ENCODE results near the gene WIPF2. TPM values are rescaled to one million over a fixed set of nuclear protein-coding genes. Genes with fewer than 3 reads are reported as not detected.

Gene WIPF2
- total RNA-seq, 1 experiment from 2014 or later: 30.4 TPM

DNA sequence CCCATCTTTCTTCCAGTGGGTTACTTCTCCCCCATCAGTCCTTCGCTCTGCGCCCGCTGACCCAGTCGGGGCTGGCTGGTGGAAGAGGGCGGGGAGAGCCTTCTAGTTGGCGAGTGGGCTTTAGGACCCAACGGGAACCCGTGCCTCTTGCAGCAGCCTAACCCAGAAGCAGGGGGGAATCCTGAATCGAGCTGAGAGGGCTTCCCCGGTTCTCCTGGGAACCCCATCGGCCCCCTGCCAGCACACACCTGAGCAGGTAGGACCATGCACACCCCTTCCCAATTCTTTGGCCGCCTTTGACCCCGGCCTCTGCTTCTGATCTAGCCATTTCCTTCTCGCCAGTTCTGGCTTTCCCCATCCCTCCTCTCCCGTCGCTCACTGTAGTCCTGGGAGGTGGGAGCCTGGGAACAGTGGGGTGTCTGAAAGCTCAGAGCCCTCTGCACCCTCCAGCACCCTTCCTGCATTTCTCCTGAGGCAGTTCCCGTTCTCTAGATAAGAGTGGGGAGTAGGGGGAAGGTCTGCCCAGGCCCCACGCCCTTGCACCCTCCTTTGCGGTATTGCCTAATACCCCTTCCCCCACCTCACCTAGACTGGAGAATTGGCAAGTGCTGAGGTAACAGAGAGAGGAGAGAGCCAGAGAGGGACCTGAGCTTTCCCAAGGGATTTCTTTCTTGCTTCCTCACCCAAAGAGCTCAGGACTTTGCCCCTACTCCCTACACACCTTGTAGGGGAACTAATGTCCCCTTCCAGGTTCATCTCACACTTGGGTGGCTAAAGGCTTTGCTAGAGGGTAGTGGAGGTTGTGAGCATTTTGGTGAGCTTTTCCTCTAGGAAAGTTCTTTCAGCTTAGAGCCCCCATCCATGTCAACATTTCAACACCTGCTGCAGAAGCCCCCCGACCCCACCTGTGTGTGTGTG lies 90.2 kb downstream of the WIPF2 start, which contains the start of gene RARA:
Gene RARA, plus strand, starts transcription at position 150 of the 918 bp plus-strand sequence. CDS start 22,039 bp downstream, outside the sequence.
- Histone ChIP-seq H3K36me3 (ENCODE audit: control insufficient read depth in 1 of 2, insufficient read depth in 2 of 2, low read length in 2 of 2) (peaks cover 0 to 4% of the 10 kb centered on the region in 2 experiments; a peak in 1 of 4 replicates), H4K20me1 (ENCODE audit: insufficient read depth) (no peaks in the 10 kb centered on the region), H3K4me2 (ENCODE audit: low read length) (peak within 1 kb of the TSS; percentile 8), H3K27ac (ENCODE audit: low read depth, low read length) (peak within 1 kb of the TSS; percentile 20; the same call in 1 of the 2 replicates), H3K27me3 (ENCODE audit: insufficient read depth, low read length) (no peaks in the 10 kb centered on the region), H3K9me3 (ENCODE audit: control insufficient read depth in 1 of 2, insufficient read depth in 1 of 2, low read depth in 1 of 2, low read length in 2 of 2) (no peaks in the 10 kb centered on the region), H2AFZ (ENCODE audit: low read depth, low read length, poor library complexity, severe bottlenecking) (no peak within 1 kb of the TSS), H3K9ac (ENCODE audit: low read length) (no peak within 1 kb of the TSS), H3K79me2 (ENCODE audit: insufficient read depth, low read length) (peaks cover under 1% of the 10 kb centered on the region; the same call in 1 of the 2 replicates), H3K9me2 (ENCODE audit: insufficient read depth) (no peaks in the 10 kb centered on the region), H3K4me1 (ENCODE audit: control insufficient read depth in 1 of 2, insufficient read depth in 2 of 2, low read length in 2 of 2) (peaks cover 67 to 80% of the 10 kb centered on the region in 2 experiments), H3K4me3 (replicated peaks in 1 of 2; ENCODE audit: low read depth in 1 of 2, low read length in 2 of 2) (no peak within 1 kb of the TSS)
- CTCF ChIA-PET: interaction anchor here (3.0 to 10.5 kb wide), 2 partner anchors 8 to 44 kb away, joined by 19 to 107 read pairs; no protein-coding TSS in a partner anchor
- TF ChIP-seq JUND (IDR thresholded peaks at IDR 0.05) (no peak), FOSL1 (IDR thresholded peaks at IDR 0.05; ENCODE audit: low read depth) (peak; percentile 62)
- DNase-seq (ENCODE audit: low read depth, low spot score): no peak
- BruUV-seq (replicated peaks): no TSS peak
- RAD21 ChIA-PET (ENCODE audit: low non-redundant PET in 1 of 2, low total read pairs in 2 of 2, uncharacterized antibody in 2 of 2, unreplicated experiment in 2 of 2): no interaction called here
- ATAC-seq: no peak
- intact Hi-C loops (cut with micrococcal nuclease): no loop called here
- POLR2A ChIA-PET: interaction anchor here (0.5 kb wide), 1 partner anchor 116 kb away, joined by 3 read pairs; no protein-coding TSS in a partner anchor

DNA sequence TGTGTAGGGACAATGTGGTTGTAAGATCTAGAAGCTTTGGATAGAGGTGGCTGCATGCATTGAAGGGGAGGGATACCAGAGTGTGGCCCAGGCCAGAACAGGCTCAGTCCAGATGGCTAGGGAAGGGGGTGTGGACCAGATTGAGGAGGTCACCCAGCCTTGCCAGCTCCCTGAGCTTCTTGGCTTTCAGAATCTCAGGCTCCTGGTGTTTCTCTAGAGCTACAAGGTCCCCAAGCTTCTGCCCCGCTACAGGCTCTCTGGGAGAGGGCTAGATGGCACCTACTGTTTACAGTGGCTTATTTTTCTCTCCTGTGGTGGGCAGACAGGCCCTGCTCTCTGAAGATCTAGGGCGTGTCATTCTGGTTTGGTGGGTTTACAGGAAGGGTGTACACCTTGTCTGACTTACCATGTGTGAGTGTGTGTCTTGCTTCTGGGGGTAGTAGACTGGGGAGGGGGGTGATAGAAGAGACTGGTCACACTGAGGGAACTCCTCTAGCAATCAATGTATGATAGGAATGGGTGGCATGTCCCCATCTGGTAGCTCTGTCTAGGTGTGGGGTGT lies 90.9 kb downstream of the WIPF2 start:
- intact Hi-C loops (cut with micrococcal nuclease): no loop called here
- Histone ChIP-seq H3K9ac (ENCODE audit: low read length) (no peak overlapping the region), H3K36me3 (ENCODE audit: control insufficient read depth in 1 of 2, insufficient read depth in 2 of 2, low read length in 2 of 2) (peaks cover 0 to 4% of the 10 kb centered on the region in 2 experiments; a peak in 1 of 4 replicates), H3K9me3 (ENCODE audit: control insufficient read depth in 1 of 2, insufficient read depth in 1 of 2, low read depth in 1 of 2, low read length in 2 of 2) (no peaks in the 10 kb centered on the region), H3K4me2 (ENCODE audit: low read length) (peak overlapping the region; percentile 8), H4K20me1 (ENCODE audit: insufficient read depth) (no peaks in the 10 kb centered on the region), H3K9me2 (ENCODE audit: insufficient read depth) (no peaks in the 10 kb centered on the region), H3K27ac (ENCODE audit: low read depth, low read length) (peak overlapping the region; percentile 20; the same call in 1 of the 2 replicates), H3K27me3 (ENCODE audit: insufficient read depth, low read length) (no peaks in the 10 kb centered on the region), H2AFZ (ENCODE audit: low read depth, low read length, poor library complexity, severe bottlenecking) (no peak overlapping the region), H3K4me1 (ENCODE audit: control insufficient read depth in 1 of 2, insufficient read depth in 2 of 2, low read length in 2 of 2) (peaks cover 68 to 86% of the 10 kb centered on the region in 2 experiments), H3K79me2 (ENCODE audit: insufficient read depth, low read length) (no peaks in the 10 kb centered on the region), H3K4me3 (replicated peaks in 1 of 2; ENCODE audit: low read depth in 1 of 2, low read length in 2 of 2) (no peak overlapping the region)
- ChIA-PET RAD21 (ENCODE audit: low non-redundant PET in 1 of 2, low total read pairs in 2 of 2, uncharacterized antibody in 2 of 2, unreplicated experiment in 2 of 2) (no interaction called here), POLR2A (no interaction called here), CTCF (no interaction called here)
- BruUV-seq (replicated peaks): no TSS peak
- ATAC-seq: no peak
- no peak for TF ChIP-seq SP1 (IDR thresholded peaks at IDR 0.05; ENCODE audit: low read depth)
- DNase-seq (ENCODE audit: low read depth, low spot score): no peak

All from HCT116 (cell line).